Transverse colon (tissue), 4 donors: Measurements from ENCODE around the gene ABCA6. TPM values are rescaled to one million over a fixed set of nuclear protein-coding genes. Genes with fewer than 3 reads are reported as not detected.

Experiments
- DNase-seq: peaks from one replicate; pipeline ENCODE4 v3.0.0-alpha.2; 2019
- H3K27ac ChIP-seq, 4 donors: fragments of 200-600 bp; sonication (generic); 2 replicates each; pipeline ENCODE4 v1.5.1; 2016 to 2018; ENCODE audit warnings: inconsistent platforms in 4 of 4
- H3K27me3 ChIP-seq: fragments of 200-600 bp; sonication (generic); 2 replicates; pipeline ENCODE4 v1.5.1; 2017; ENCODE audit warnings: inconsistent platforms
- H3K36me3 ChIP-seq, 4 donors: fragments of 200-600 bp; sonication (generic); 2 replicates each; pipeline ENCODE4 v1.5.1; 2017 to 2019; ENCODE audit warnings: inconsistent platforms in 4 of 4
- H3K4me1 ChIP-seq, 4 donors: fragments of 200-600 bp; sonication (generic); 2 replicates each; pipeline ENCODE4 v1.5.1; 2017 to 2020; ENCODE audit warnings: inconsistent platforms in 4 of 4
- H3K4me3 ChIP-seq, 4 donors: fragments of 200-600 bp; sonication (generic); 1 replicate in 1 of 4; 2 replicates in 3 of 4; pipeline versions ENCODE4 v1.5.1 to v1.6.1; 2017 to 2019; ENCODE audit warnings: inconsistent platforms in 4 of 4
- H3K9me3 ChIP-seq, 2 donors: fragments of 200-600 bp; sonication (generic); 2 replicates each; pipeline ENCODE4 v1.5.1; 2017 to 2019; ENCODE audit warnings: inconsistent platforms in 2 of 2
- CTCF ChIP-seq, 5 experiments: fragments of 200-600 bp in 3 of 5; fragments of 450-650 bp in 2 of 5; sonication (generic) in 3 of 5; IDR thresholded peaks; 1 replicate in 2 of 5; 2 replicates in 3 of 5; pipeline ENCODE4 v1.5.1; 2016 to 2017; ENCODE audit warnings: antibody characterized with exemption in 5 of 5, inconsistent platforms in 3 of 5, mild to moderate bottlenecking in 2 of 5, moderate library complexity in 1 of 5
- EP300 ChIP-seq: sonication (generic); formaldehyde crosslinking; IDR thresholded peaks from one replicate; pipeline ENCODE4 v1.6.1; 2017; ENCODE audit warnings: antibody characterized with exemption, low read depth
- POLR2A ChIP-seq: fragments of 450-650 bp; IDR thresholded peaks from one replicate; pipeline ENCODE4 v1.6.1; 2016; ENCODE audit warnings: antibody characterized with exemption, mild to moderate bottlenecking, moderate library complexity
- POLR2AphosphoS5 ChIP-seq, 3 donors: sonication (generic); formaldehyde crosslinking; IDR thresholded peaks; one replicate each; pipeline ENCODE4 v1.6.1; 2016; ENCODE audit warnings: antibody characterized with exemption in 3 of 3
- WGBS, 2 donors: methylation state at CpG; one replicate each; pipeline ENCODE4 v1.1.5; 2018; ENCODE audit warnings: low coverage in 1 of 2; 5-methylcytosine and 5-hydroxymethylcytosine counted together
- in situ Hi-C, 4 donors: fragments of 200-750 bp; cut with MboI; loops; one replicate each; pipeline versions ENCODE4 v1.15.0 to v1.15.1; 2017; ENCODE audit warnings: low sequenced_read_pairs in 3 of 4, low pct_ligation_motif_present in 1 of 4, low pct_unique_long_range_greater_than_20kb in 1 of 4
- intact Hi-C: fragments of 100-400 bp; cut with DNase I; formaldehyde crosslinking; loops from one replicate; pipeline ENCODE4 v1.15.1; 2023; ENCODE audit warnings: low total_unique reads
- total RNA-seq, 4 donors: library from RNA; depleted of rRNA; stranded (reverse); fragments of >200 nt; gene quantifications; one replicate each; pipeline ENCODE4 v1.1.0, GENCODE V29; 2016

The ABCA6 gene
- total RNA-seq, 4 donors from 2014 or later: 13.5 to 51.6 (median 27.0) TPM

GRCh38 chr17:69142175-69142802 is 594 bp upstream of the ABCA6 start:
- whole genome bisulfite sequencing, 2 donors: 67 to 73% methylated on average over 3 of the region's 3 CpGs
- no peaks in the 10 kb centered on the region for H3K9me3 ChIP-seq
- TF ChIP-seq POLR2A (no peak), POLR2AphosphoS5 (IDR thresholded peaks at IDR 0.05) (no peak)
- H3K4me1 ChIP-seq: peaks cover 0 to 4% (median 0%) of the 10 kb centered on the region in 4 donors
- H3K4me3 ChIP-seq: no peak overlapping the region
- peak overlapping the region in 3 of 4 donors; percentile 28 to 45 (median 38) for H3K27ac ChIP-seq
- in situ Hi-C loops: no loop called here
- intact Hi-C loops: no loop called here
- no peak for DNase-seq
- H3K36me3 ChIP-seq: no peaks in the 10 kb centered on the region
- H3K27me3 ChIP-seq: no peaks in the 10 kb centered on the region

- Histone ChIP-seq H3K9me3 (no peaks in the 10 kb centered on the region), H3K4me1 (no peaks in the 10 kb centered on the region), H3K4me3 (no peak overlapping the region), H3K27ac (no peak overlapping the region), H3K27me3 (no peaks in the 10 kb centered on the region), H3K36me3 (no peaks in the 10 kb centered on the region)
- intact Hi-C loops (no loop called here), in situ Hi-C loops (no loop called here)
- no peak for DNase-seq
- no peak for TF ChIP-seq POLR2A
- TF ChIP-seq POLR2AphosphoS5 (IDR thresholded peaks at IDR 0.05): no peak
- TF ChIP-seq CTCF (IDR thresholded peaks at IDR 0.05): no peak
- no peak for TF ChIP-seq EP300
- 67 to 74% methylated on average over 3 of the region's 3 CpGs for WGBS, 2 donors
Measured at GRCh38 chr17:69134112-69134511, 7.6 kb downstream of the ABCA6 start.

GRCh38 chr17:69130627-69131296 is 10.9 kb downstream of the ABCA6 start:
- Histone ChIP-seq H3K36me3 (peaks cover 0 to 4% (median 0%) of the 10 kb centered on the region in 4 donors), H3K27me3 (no peaks in the 10 kb centered on the region), H3K4me3 (no peak overlapping the region), H3K4me1 (no peaks in the 10 kb centered on the region), H3K27ac (no peak overlapping the region), H3K9me3 (no peaks in the 10 kb centered on the region)
- no peak for DNase-seq
- in situ Hi-C loops (no loop called here), intact Hi-C loops (no loop called here)
- TF ChIP-seq EP300 (no peak), POLR2AphosphoS5 (IDR thresholded peaks at IDR 0.05) (no peak), POLR2A (no peak), CTCF (IDR thresholded peaks at IDR 0.05) (no peak)
- WGBS, 2 donors: 63 to 68% methylated on average over 6 of the region's 6 CpGs

- intact Hi-C loops (no loop called here), in situ Hi-C loops (no loop called here)
- TF ChIP-seq POLR2AphosphoS5 (IDR thresholded peaks at IDR 0.05): no peak
- no peak for TF ChIP-seq POLR2A
- no peak for TF ChIP-seq CTCF (IDR thresholded peaks at IDR 0.05)
- no peak for TF ChIP-seq EP300
- Histone ChIP-seq H3K4me3 (no peak overlapping the region), H3K4me1 (no peaks in the 10 kb centered on the region), H3K27ac (no peak overlapping the region), H3K27me3 (no peaks in the 10 kb centered on the region), H3K9me3 (no peaks in the 10 kb centered on the region), H3K36me3 (peaks cover 0 to 4% (median 0%) of the 10 kb centered on the region in 4 donors)
- DNase-seq: no peak
- 73 to 86% methylated on average over 1 of the region's 1 CpG for WGBS, 2 donors
Measured at GRCh38 chr17:69123626-69124025, 18.1 kb downstream of the ABCA6 start.
